ENCODE results near the gene SHH. TPM values are rescaled to one million over a fixed set of nuclear protein-coding genes. Genes with fewer than 3 reads are reported as not detected.

The SHH gene
- total RNA-seq, 2 donors from 2014 or later, result not detected

DNA sequence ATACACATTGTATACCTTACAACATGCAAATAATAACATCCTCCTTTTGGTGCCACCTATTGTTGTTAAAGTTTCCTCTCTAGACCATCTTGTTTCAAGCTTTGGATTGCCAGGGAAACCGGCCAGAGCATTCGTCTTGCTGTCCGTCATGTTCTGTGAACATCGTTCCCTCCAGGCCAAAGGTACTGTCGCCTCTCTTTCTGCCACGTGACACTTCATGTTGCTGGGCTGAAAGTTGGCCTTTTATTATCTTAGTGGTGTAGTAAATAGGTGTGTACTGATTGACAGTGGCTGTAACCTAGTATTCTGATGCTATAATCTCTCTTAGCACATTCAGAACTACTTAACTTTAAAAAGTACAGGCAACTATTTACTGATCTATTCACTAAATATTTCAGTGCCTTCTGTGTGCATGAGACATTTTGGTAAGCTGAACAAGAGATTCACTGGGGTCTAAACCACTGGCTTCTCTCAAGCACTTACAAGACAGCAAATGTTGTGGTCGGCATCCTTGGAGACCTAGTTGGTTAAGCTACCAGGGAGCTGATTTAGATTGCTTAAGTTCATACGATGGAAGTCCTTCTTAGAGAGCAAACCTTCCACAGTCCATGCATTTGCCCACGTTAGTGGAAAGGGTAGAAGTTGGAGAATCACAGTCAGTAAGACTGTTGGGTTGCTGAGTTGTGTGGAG lies 52.4 kb downstream of the SHH start:
- intact Hi-C loops (cut with DNase I), result loop anchor here in 1 of 2 donors (10.0 kb wide), 1 partner anchor 165 kb away; no protein-coding TSS in a partner anchor

DNA sequence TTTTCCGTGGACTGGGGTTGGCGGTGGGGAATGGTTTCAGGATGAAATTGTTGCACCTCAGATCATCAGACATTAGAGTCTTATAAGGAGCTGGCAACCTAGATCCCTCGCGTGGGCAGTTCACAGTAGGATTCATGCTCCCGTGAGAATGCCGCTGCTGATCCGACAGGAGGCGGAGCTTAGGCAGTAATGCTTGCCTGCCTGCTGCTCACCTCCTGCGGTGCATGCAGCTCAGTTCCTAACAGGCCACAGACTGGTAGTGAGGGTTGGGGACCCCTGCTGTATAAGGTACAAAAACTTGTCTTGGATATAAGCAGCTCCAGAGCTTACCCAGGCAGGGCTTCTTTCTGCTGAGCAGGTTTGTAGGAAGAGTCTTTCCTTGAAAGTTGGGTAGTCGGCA lies 53.9 kb downstream of the SHH start:
- no peak for DNase-seq (ENCODE audit: low spot score)
- intact Hi-C loops (cut with DNase I), result no loop called here

More for the DNA sequence above, 52.4 kb downstream of the SHH start:
- DNase-seq (ENCODE audit: low spot score), result no peak

DNA sequence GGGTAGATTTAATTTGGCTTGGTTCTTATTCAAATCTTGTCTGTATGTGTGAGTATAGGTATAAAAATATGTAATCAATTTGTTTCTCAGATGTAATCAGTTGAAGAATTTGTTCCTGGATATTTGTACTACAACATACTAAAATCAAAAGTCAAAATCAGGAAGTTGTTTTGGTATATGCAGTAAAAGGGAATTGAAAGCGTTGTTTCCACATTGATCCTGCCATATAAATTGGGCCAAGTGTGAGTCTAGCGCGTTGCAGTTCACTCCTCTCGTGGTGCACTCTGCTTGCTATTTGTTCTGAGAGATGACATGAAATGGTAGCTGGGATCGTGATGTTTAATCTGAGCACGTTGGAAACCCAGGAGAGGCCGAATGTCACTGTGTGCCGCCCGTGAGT lies 55.9 kb downstream of the SHH start:
- DNase-seq (ENCODE audit: low spot score), result no peak
- intact Hi-C loops (cut with DNase I), result no loop called here

DNA sequence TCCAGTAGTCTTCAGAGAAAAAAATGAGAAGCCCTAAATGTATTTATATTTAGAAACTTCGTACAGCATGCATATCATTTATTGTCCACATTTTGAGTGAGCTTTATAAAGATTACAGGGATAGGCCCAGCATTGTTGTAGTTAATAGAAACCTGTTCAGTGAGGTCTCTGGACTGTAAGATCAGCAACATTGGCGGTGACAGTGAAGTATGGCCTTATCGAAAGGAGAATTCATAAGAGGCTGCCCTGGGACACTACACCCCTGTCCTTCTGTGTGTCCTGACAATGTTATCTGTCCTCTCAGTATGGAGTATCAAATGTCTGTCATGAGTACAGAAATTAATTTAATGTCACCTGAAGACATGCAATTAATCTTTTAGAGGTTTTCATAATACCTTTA lies 57.2 kb downstream of the SHH start:
- DNase-seq (ENCODE audit: low spot score), result no peak
- intact Hi-C loops (cut with DNase I), result no loop called here

DNA sequence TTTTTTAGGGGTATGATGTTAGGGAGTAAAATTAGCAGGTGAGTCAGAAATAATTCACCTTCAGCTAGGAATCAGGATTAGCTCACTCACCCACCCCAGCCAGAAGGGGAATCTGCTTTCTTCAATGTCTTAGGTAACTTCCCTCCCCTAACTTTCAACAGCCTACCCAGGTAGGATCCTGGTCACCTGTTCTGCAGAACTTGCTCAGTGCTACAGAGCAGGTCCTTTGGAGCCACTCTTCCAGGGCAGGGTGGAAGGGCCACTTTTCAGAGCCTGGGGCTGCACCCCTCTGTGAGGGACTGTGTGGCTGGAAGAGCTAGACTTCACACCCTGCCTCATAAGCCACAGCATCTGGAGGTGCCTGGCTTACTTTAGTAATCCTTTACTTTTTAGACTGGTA lies 58.1 kb downstream of the SHH start:
- DNase-seq (ENCODE audit: low spot score), result no peak
- intact Hi-C loops (cut with DNase I), result no loop called here

DNA sequence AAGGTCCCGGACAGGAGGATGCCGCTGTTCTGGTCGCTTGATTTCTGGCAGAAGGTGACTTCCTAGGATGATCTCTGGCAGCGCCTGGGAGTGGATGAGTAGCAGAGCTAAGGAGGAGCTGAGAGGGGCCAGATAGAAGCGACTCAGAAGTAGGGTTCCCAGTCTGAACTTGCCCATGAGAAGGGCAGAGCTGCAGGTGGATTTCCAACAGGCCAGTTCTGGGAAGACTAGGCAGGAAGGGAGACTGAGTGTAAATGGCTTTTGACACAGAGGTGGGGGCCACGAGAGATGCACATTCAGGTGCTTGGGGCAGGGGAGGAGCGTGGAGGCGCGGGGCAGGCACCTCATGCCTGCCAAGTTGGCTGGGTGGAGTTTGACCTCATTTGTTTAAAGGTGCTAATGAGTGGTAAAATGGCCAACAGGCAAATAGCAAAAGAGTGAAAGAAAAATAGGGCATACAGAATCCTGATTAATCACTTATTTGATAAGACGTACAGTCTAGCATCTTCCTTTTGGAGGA lies 58.8 kb downstream of the SHH start:
- intact Hi-C loops (cut with DNase I), result no loop called here
- DNase-seq (ENCODE audit: low spot score), result no peak

DNA sequence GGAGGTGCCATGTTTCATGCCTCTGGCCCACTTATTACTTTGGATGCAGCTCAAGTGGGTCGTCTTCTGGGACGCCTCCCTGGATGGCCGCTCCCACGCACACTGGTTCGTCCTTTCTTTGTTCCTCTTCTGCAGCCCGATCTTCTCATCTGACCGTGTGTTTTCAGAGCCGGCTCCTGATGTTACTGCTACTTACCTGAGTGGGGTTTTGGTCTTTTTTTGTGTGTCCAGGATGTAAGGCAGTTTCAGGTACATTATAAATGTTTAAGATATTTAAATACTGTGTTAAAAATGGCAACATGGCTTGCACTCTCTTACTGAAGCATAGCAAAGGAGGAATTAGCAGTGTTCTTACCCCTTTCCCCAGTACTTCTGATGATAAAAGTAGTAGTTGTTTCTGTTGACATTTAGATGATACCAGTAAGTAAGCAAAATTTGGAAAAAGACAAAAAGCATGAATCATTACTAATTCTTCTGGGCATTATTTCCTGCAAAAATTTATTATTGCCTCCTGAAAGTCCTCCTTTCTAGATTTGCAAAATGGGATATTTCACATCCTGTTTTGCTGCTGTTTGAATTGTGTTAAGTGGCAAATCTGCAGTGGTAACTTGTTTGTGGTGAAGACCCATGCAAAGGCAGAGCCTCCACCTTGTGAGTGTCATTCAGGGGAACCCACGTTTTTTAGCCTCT lies 59.4 kb downstream of the SHH start:
- intact Hi-C loops (cut with DNase I), result no loop called here
- no peak for DNase-seq (ENCODE audit: low spot score)

DNA sequence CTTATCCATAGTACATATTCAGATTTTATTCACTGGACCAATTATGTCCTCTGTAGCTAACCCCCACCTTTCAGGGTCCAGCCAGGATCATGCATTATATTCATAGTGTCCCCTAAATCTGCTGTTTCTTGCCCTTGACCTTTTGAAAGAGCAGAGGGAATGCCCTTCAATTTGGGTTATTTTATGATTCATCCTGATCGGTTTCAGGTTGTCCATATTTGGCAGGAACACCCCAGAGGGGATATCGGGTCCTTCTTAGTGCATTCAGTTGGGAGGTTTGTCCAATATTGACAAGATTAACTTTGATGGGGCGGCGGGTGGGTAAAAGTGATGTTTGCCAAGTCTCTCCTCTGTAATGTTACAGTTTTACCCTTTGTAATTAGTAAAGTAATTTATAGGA lies 60.9 kb downstream of the SHH start:
- DNase-seq (ENCODE audit: low spot score), result no peak
- intact Hi-C loops (cut with DNase I), result no loop called here

DNA sequence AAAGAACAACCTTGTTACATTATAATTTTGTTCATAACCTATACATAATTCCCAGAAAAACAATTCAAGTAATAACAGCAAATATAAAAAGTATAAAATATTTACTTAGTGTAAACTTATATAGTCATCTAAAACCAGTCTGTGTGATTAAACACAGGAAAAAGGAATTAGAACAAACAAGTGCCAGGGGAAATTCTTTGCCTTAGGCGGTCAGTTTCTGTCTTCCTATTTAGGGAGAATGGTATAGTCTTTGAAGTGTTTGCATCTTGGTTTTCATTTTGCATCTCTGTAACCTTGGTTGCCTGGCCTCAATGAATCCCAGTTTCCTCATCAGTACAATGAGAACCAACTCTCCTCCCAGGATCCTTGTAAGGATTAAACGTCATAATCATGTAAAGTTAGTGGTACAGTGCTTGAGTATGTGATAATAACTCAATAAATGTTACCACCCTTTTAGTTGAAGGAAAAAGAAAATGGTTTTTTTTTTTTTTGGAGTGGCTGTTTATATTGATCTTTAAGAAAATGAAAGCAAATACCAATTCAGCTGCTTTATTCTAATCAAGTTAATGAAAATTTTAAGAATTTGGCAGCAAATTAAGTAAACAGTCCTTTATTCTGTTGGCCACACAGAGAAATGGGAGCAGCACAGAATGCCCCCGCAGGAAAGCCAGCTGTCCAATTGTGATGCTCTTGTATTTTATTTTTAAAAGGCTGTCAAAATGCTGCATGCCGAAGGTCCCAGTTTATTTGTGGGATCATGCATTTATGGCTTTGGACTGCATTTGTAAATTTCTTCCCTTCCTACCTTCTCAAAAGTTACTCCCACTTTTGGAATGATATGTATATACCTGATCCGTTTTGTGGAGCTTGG lies 61.8 kb downstream of the SHH start:
- no peak for DNase-seq (ENCODE audit: low spot score)

More for the DNA sequence above, 61.8 kb downstream of the SHH start:
- intact Hi-C loops (cut with DNase I), result no loop called here

Other genes starting within 250 kb of the SHH start
- 10 to 100 TPM; 48.8 to 49.6 TPM for gene RBM33, start 167.8 kb downstream of the SHH start, total RNA-seq

All from posterior vena cava (tissue), 2 donors.